Progenitor cell of endocrine pancreas (in vitro differentiated cells): Measurements from ENCODE around the gene TEAD1. TPM values are rescaled to one million over a fixed set of nuclear protein-coding genes. Genes with fewer than 3 reads are reported as not detected.

Source experiments
- DNase-seq: peaks from one replicate; pipeline ENCODE4 v3.0.0; 2021; ENCODE audit warnings: low spot score; ENCODE audit not compliant: unreplicated experiment
- H3K27ac Mint-ChIP-seq: 2 replicates; pipeline ENCODE4 v1.8.0; 2021; ENCODE audit warnings: mild to moderate bottlenecking, moderate library complexity, mixed read lengths
- H3K27me3 Mint-ChIP-seq: 2 replicates; pipeline ENCODE4 v1.8.0; 2021; ENCODE audit warnings: mixed read lengths
- H3K36me3 Mint-ChIP-seq: 2 replicates; pipeline ENCODE4 v1.8.0; 2022; ENCODE audit warnings: mixed read lengths; ENCODE audit not compliant: insufficient read depth
- H3K4me1 Mint-ChIP-seq: 2 replicates; pipeline ENCODE4 v1.8.0; 2021; ENCODE audit warnings: low read depth, mixed read lengths
- H3K4me3 Mint-ChIP-seq: 2 replicates; pipeline ENCODE4 v1.8.0; 2021; ENCODE audit warnings: low read depth, mild to moderate bottlenecking, moderate library complexity, mixed read lengths
- H3K9me3 Mint-ChIP-seq: 2 replicates; pipeline ENCODE4 v1.8.0; 2021; ENCODE audit warnings: low read depth, mixed read lengths
- total RNA-seq: library from RNA; stranded (reverse); gene quantifications from 2 replicates; pipeline ENCODE4 v1.2.1, GENCODE V29; 2021
- TF ChIP-seq, protein P1 (sequence below): fragments of 200-600 bp; sonication (generic); IDR thresholded peaks from one replicate; pipeline ENCODE4 v1.5.0; 2021; ENCODE audit warnings: antibody characterized with exemption, mild to moderate bottlenecking; ENCODE audit not compliant: unreplicated experiment

TEAD1 gene
- total RNA-seq, 1 donor from 2014 or later = 92.4 TPM

- TF ChIP-seq, protein P1, sequence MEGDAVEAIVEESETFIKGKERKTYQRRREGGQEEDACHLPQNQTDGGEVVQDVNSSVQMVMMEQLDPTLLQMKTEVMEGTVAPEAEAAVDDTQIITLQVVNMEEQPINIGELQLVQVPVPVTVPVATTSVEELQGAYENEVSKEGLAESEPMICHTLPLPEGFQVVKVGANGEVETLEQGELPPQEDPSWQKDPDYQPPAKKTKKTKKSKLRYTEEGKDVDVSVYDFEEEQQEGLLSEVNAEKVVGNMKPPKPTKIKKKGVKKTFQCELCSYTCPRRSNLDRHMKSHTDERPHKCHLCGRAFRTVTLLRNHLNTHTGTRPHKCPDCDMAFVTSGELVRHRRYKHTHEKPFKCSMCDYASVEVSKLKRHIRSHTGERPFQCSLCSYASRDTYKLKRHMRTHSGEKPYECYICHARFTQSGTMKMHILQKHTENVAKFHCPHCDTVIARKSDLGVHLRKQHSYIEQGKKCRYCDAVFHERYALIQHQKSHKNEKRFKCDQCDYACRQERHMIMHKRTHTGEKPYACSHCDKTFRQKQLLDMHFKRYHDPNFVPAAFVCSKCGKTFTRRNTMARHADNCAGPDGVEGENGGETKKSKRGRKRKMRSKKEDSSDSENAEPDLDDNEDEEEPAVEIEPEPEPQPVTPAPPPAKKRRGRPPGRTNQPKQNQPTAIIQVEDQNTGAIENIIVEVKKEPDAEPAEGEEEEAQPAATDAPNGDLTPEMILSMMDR = no peak
- Mint-ChIP-seq H3K4me1 (peaks cover 13% of the 10 kb centered on the region), H3K36me3 (peaks cover 13% of the 10 kb centered on the region), H3K4me3 (no peak overlapping the region), H3K27ac (no peak overlapping the region), H3K9me3 (no peaks in the 10 kb centered on the region), H3K27me3 (no peaks in the 10 kb centered on the region)
- DNase-seq = no peak
These were observed 97.7 kb downstream of the TEAD1 start for GRCh38 chr11:12771875-12772274.

- no peaks in the 10 kb centered on the region for H3K9me3 Mint-ChIP-seq
These were observed 98.1 kb downstream of the TEAD1 start for GRCh38 chr11:12772324-12772723.

GRCh38 chr11:12773591-12773990 is 99.4 kb downstream of the TEAD1 start:
- peaks cover 15% of the 10 kb centered on the region for H3K4me1 Mint-ChIP-seq
- TF ChIP-seq, protein P1 = no peak
- no peaks in the 10 kb centered on the region for H3K27me3 Mint-ChIP-seq
- no peak overlapping the region for H3K27ac Mint-ChIP-seq
- no peak overlapping the region for H3K4me3 Mint-ChIP-seq
- H3K9me3 Mint-ChIP-seq = no peaks in the 10 kb centered on the region
- H3K36me3 Mint-ChIP-seq = peaks cover 10% of the 10 kb centered on the region
- DNase-seq = no peak

More at GRCh38 chr11:12772324-12772723, 98.1 kb downstream of the TEAD1 start:
- H3K4me3 Mint-ChIP-seq = no peak overlapping the region
- DNase-seq = no peak
- peaks cover 14% of the 10 kb centered on the region for H3K4me1 Mint-ChIP-seq
- no peaks in the 10 kb centered on the region for H3K27me3 Mint-ChIP-seq
- no peak overlapping the region for H3K27ac Mint-ChIP-seq
- TF ChIP-seq, protein P1 = no peak
- peaks cover 13% of the 10 kb centered on the region for H3K36me3 Mint-ChIP-seq

DNA sequence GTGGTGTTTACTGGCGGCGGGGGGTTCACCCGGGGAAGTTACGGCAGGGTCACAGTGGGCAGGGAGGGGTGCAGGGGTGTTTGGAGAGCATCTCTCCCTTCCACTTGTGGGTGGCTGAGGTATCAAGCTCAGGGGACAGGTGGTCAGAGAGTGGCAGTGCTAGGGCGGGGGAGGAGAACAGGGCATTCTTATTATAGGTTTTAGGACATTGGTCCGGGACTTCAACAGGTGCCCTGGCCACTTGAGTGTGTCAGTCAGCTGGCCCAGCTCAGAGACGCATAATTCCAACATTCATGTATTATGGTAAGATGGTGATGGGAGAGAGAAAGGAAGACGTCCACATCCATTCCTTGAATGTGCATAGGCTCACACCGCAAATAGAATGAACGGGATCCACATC is 101.7 kb downstream of the TEAD1 start:
- peaks cover 19% of the 10 kb centered on the region for H3K4me1 Mint-ChIP-seq
- TF ChIP-seq, protein P1 = no peak
- H3K4me3 Mint-ChIP-seq = no peak overlapping the region
- H3K27me3 Mint-ChIP-seq = no peaks in the 10 kb centered on the region
- H3K9me3 Mint-ChIP-seq = peaks cover 8% of the 10 kb centered on the region
- peak overlapping the region; percentile 78 for H3K27ac Mint-ChIP-seq
- no peak for DNase-seq
- peaks cover 23% of the 10 kb centered on the region for H3K36me3 Mint-ChIP-seq

- Mint-ChIP-seq H3K27ac (peak overlapping the region; percentile 7), H3K9me3 (peaks cover 8% of the 10 kb centered on the region), H3K4me1 (peaks cover 19% of the 10 kb centered on the region)
These were observed 103.1 kb downstream of the TEAD1 start for GRCh38 chr11:12777208-12777874.

More at GRCh38 chr11:12777208-12777874, 103.1 kb downstream of the TEAD1 start:
- Mint-ChIP-seq H3K4me3 (no peak overlapping the region), H3K27me3 (no peaks in the 10 kb centered on the region), H3K36me3 (peaks cover 23% of the 10 kb centered on the region)
- TF ChIP-seq, protein P1 = no peak
- no peak for DNase-seq
